Activated T-cell treated with anti-CD3 and anti-CD28 coated beads, Interleukin-2, amount 50 U/mL, for 1 hour (primary cell): Measurements from ENCODE around the gene TPRN.

ENCODE experiments used
- DNase-seq: peaks from one replicate; pipeline ENCODE4 v3.0.0-alpha.2; 2020

TPRN gene

DNA sequence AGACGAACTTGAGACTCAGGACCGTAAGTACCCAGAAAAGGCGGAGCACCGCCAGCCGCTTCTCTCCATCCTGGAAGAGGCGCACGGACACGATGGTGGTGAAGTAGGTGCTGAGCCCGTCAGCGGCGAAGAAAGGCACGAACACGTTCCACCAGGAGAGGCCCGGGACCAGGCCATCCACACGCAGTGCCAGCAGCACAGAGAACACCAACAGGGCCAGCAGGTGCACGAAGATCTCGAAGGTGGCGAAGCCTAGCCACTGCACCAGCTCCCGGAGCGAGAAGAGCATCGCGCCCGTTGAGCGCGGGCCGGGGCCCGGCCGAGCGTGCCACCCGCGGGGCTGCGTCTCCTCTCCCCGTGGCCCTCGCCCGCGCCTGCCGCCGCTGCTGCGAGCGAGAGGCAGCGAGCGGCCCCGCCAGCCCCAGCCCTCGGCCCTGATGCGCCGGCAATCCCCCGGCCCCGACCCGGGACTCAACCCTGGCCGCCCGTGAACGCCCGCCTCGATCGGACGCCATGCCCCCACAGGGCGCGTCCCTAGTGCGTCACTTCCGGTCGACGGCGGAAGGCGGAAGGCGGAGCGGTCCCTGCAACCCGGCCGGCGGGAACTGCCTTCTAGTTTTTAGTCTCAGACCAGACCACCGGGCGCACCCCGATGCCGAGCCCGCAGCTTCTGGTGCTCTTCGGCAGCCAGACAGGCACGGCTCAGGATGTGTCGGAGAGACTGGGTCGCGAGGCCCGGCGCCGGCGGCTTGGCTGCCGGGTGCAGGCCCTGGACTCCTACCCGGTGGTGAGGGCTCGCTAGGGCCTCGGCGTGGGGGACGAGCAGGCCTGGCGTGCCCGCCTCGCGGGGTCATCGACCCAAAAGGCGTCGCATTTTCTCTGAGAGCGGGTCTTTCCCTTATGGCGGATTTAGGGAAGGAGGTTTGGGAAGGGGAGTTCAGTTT, 4.9 kb upstream of the TPRN start, which contains the start of the genes NDOR1 and TMEM203:
TSS of gene NDOR1 (plus strand) at position 575 of the 944 bp plus-strand sequence. CDS start at position 653, 78 bp downstream.
TSS of gene TMEM203 (minus strand) at position 523 of the 944 bp plus-strand sequence. CDS start at position 289, 234 bp downstream.
- DNase-seq, result peak; percentile 93

DNA sequence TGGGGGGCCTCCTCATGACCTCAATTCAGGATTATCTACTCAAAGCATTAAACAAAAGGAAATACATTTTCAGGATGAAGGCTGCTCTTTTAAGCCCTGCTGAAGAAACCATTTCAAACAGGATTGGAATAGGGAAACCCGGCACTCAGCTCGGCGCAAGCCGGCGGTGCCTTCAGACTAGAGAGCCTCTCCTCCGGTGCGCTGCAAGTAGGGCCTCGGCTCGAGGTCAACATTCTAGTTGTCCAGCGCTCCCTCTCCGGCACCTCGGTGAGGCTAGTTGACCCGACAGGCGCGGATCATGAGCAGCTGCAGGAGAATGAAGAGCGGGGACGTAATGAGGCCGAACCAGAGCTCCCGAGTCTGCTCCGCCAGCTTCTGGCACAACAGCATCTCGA, 4.2 kb upstream of the TPRN start:
- DNase-seq, result no peak

DNA sequence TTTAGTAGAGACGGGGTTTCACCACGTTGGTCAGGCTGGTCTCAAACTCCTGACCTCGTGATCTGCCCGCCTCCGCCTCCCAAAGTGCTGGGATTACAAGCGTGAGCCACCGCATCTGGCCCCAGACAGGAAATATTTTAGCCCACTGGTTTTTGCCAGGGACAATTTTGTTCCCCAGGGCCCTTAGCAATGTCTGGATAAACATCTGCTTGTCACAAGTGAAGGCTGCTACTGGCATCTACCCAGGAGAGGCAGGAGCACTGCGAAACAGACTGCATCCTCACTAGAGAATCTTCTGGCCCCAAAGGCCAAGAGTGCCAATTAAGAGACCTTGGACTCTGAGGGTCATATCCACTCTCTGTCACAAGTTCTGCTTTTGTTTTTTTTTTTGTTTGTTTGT, 2.4 kb upstream of the TPRN start:
- no peak for DNase-seq

DNA sequence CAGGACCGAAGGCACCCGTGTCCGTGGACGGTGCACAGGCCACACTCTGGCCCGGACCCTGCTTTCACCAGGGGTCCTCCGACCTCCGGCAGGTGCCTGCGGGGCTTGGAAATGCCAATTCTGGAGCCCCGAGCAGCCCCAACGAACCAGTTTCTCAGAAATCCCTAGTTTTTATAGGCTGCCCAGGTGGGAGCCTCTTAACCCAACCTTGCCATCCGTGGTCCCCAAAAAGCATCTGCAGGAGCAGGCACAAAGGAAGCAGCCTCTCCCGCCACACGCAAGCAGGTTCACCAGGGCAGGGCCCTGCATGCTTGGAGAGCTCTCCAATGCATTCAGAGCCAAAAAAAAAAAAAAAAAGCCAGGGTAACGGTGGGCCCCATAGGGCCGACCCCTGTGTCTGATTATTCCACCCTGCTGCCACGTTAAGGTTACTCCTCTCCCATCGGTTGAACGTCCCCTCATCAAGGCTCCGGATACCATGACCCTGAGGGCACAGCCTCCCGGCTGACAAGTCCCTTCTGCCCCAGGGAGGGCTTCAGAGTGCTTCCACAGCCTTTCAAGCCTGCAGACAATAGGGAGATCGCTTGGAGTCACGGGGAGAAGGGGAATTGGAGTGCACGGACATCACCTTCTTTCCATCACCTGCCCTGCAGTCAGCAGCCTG, 796 bp upstream of the TPRN start:
- DNase-seq, result no peak

DNA sequence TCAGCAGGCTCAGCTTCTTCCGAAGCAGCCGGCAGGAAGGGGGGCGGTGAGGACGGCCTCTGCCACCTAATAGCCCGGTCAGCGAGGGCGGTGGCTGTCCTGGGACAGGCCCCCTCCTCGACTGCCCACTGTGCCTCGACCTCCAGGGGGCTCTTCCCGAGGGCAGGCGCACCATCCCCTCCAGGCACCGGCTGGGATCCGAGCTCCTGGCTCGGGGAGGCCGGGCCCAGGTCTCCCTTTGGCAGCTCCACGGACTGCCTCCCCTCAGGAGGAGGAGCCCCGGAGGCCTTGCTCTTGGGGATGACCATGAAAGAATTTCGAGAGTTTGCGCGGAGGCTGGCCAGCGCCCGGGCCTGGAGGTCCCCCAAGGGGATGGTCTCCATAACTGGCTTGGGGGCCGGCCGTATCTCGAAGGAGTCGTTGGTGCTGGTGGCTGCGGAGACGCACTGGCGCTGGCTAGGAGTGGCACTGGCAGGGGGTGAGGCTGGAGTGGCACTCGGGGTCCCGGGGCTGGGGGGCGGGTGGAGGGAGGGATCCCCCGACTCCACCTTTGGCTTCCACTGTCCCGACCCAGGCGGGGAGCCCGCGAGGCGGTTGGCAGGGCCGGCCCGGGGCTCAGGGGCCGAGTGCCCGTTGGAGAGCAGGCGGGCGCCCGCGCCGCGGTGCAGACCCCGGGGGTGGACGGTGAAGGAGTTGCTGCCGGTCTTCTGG, 975 bp downstream of the TPRN start:
- no peak for DNase-seq

DNA sequence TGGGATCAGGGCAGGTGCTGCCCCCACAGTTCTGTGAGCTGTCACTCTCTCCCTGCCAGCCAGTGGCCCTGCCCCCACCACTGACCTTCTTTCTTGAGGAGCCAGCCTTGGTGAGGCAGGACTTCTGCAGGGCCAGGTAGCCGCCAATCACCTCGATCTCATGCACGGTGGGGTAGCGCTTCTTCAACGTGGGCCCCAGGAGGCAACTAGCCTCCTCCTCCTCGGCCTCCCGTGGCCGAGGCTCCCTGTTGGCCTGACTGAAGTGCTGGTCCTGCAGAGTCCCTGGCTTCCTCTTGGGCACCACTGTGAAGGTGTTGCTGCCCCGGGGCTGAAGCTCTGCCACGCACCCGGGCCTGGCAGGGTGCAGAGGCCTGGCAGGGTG, 1.6 kb downstream of the TPRN start:
- no peak for DNase-seq

DNA sequence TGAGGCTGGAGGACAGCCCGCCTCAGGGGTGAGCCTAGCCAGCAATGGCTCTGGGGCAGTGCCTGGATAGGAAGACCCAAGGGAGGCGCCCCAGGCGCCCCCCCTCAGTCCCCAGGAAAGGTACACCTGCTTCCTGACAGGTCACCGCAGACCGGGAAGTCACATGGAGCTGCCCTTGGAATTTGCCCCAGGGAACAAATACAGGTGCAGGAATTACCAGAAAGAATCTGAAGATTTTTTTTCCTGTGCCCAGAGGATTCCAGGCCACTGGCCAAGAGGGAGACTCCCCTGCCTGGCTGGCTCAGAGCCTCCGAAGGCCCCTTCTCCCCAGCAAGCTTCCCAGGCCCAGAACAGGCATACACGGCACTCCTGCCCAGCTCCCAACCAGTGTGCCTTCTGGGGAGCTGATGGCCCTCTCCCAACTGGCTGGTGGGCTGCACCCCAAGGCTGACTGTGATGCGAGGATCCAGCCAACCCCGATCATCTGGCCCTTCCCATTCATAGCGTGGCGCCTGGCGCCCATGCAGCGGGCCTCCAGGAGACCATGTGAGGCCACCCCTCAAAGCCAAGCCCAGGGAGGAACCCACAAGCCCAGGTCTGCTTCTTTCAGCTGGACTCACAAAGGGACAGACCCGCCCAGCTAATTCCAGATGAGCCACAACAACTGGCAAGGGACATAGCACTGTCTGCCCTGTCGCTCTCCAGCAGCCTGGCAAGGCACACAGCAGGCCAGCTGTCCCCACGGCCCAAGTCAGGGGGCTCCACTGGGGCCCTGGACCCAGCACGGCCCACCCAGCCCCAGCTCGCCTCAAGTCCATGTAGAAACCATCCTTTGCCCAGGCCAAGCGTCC, 2.3 kb downstream of the TPRN start:
- DNase-seq, result no peak

DNA sequence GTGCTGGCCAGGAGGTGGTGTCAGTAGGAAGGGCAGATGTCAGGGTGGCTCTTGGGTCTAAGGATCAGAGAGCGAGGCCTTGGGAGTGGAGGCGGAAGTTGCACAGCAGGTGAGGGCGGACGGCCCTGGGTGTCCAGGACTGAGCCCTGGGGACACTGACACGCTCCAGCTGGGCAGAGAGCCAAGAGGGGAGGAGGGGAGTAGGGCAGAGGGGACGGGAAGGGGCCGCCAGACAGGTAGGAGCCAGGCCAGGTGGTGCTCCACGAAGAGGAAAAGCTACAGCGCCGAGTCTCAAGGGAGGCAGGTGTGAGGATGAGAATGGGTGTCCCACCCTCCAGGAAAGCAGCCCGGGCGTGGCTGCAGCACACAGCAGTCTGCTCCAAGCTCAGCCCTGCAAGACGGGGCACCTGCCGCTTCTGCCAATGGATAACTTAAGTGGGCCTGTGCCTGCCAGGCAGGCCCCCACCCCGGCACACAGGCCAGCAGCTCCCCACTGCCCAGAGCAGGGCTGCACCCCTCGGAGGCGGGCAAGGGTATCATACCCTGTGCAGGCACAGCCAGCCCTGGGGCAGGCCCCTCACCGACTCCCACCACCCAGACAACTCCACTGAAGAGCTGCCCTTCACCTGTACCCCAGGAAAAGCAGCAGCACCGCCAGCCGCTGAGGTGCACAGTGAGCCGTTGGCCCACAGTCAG, 4.9 kb downstream of the TPRN start:
- DNase-seq, result no peak

DNA sequence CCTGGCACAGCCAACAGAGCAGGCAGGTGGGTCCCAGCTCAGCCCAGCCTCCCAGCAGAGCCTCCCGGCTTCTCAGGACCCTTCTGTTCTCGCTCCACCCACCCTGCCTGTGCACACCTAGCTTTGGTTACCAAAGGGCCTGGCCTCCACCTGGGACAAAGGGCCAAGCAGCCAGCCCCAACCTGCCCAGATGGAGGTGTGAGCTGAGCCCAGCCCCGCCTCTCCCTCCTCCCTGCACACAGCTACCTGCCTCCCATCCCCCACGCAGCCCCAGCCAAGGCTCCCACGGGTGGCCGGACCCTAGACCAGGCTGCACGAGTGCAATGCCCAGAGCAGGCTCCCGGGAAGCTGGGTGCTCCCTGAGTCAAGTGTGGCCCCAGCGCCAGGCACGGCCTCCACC, 5.6 kb downstream of the TPRN start:
- DNase-seq, result no peak

DNA sequence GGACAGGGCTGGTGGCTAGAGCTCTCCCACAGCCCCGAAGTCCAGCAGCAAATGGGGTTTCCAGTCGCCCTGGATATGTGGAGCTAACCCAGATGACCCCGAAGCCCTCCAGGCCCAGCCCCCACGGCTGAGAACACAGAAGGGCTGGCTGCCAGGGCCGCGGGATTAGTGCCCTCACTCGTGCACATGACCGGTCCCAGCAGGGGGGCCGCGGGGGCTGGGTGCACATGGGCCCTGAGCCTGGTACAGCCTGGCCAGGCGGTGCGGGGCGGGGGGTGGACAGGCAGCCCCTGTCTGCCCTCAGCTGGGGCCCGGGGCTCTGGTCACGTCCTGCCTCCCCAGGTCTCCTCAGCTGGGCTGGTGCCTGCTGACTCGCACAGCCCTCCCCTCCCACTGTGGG, 6.2 kb downstream of the TPRN start:
- DNase-seq, result no peak

DNA sequence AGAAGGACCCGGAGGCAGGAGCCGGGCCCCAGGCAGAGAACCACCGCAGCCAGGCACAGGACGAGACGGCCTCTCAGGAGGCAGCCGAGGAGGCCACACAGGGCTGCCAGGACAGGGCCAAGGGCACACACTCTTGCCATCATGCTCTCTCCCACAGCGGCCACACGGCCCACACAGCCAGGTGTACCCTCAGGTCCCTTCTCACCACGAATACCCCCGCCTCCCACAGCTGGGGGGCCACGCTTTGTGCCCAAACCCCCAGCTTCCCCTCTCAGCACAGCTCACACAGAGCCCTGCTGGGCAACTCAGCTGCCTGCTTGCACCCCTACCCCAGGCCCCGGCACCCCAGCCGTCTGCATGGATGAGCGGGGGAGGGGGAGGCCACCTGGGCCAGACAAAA, 6.8 kb downstream of the TPRN start:
- no peak for DNase-seq

DNA sequence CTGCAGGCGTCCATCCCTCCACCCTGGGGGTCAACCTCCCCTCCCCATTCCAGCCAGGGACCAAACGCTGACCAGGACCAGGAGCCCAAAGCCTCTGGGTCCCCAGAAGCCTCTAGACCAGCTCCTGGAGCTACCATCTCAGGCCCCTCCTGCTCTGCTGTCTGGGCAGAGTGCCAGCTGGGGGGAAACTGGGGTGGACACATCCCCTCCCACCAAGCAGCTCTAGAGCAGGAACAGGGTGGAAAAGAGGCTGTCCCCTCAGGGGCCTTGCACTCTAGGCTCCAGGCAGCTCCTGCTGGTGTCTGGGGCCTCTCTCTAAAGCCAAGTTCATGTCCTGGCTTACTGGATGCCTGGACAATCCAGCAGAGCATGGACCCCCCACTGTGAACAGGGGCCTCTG, 7.7 kb downstream of the TPRN start:
- DNase-seq, result no peak

DNA sequence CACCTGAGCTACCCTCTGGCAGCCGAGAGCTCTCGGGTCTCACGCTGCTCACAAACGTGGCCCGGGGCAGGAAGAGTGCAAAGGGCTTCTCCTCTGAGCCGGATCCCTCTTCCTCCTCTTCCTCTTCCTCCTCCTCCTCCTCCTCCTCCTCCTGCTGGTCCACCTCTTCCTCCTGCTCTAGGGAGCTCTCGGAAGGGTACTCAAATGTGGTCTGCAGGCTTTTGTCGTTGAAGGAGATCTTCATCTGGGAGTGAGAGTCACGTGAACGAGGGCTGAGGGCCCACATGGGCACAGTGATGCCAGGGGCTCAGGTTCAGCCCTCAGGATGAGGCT, 8.1 kb downstream of the TPRN start:
- no peak for DNase-seq

DNA sequence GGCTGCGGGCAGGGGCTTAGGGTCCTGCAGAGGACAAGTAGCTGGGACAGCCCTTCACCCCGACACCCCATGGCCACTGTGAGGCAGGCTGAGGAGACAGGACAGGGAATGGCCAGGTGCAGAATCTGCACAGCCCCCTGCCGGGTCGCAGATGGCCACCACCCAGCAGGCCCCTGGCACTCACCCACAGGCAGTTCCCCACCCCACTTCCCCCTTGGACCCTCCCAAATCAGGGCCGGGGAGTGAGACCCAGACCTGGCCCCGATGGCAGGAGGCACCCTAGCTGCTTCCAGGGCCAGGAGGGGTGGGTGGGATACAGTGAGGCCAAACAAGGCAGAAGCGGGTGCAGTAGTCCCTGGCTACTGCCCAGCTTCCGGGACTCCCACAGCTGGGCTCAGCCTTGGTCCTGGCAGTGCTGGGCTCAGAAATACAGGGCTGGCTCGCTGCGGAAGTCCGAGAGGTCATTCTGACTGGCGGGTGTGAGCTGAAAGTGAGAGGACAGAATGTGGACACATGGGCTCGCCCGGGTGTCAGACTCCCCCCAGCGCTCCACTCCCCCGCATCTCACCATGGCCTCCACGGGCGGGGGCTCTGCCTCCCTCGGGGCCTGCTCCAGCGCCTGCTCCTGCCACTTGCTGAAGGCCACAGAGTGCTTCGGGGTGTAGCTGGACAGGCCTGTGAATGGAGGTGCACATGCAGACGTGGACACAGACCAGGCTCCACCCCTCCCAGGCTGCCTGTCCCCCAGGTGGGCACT, 8.7 kb downstream of the TPRN start:
- DNase-seq, result no peak

DNA sequence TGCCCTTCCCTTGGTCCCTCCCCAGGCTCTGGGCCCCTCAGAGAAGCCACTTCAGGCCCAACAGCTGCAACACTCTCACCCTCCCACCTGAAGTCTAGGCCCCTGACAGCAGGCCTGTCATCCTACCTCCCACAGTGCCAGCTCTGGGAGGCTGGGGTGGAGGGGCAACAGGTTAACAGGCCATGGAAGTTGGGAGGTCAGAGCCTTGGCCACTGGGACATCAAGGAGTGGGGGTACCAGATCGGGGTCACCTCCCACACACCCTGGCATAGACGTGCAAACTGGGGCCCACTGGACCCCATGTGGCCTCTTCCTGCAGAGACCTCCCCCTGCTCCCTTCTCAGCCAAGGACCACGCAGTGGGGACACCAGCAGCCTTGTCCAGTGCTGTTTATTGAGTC, 9.3 kb downstream of the TPRN start:
- DNase-seq, result no peak

DNA sequence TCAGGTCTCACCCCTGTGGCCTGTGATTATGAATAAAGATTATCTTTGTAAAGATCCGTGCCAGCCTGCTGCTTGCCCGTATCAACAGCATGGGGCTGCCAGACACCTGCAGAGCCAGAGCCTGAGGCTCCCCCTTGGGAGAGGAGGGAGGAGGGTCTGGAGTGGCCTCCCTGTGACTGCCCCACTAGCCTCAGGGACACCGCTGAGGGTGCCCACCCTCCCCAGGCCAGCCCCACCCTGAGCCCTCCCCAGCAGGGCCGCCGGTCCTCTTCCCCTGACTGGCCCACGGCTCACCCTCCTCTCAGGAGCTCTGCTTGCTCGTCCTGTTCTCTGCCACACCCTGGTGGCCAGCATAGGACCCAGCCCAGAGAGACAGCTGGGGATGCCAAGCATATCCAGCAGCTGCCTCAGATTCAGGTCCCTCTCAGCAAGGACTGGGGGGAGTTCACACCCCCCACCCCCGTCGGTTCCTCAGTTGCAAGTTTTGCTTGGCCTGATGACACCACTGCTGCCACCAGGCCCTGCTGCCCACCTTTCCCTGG, 10.2 kb downstream of the TPRN start:
- no peak for DNase-seq

DNA sequence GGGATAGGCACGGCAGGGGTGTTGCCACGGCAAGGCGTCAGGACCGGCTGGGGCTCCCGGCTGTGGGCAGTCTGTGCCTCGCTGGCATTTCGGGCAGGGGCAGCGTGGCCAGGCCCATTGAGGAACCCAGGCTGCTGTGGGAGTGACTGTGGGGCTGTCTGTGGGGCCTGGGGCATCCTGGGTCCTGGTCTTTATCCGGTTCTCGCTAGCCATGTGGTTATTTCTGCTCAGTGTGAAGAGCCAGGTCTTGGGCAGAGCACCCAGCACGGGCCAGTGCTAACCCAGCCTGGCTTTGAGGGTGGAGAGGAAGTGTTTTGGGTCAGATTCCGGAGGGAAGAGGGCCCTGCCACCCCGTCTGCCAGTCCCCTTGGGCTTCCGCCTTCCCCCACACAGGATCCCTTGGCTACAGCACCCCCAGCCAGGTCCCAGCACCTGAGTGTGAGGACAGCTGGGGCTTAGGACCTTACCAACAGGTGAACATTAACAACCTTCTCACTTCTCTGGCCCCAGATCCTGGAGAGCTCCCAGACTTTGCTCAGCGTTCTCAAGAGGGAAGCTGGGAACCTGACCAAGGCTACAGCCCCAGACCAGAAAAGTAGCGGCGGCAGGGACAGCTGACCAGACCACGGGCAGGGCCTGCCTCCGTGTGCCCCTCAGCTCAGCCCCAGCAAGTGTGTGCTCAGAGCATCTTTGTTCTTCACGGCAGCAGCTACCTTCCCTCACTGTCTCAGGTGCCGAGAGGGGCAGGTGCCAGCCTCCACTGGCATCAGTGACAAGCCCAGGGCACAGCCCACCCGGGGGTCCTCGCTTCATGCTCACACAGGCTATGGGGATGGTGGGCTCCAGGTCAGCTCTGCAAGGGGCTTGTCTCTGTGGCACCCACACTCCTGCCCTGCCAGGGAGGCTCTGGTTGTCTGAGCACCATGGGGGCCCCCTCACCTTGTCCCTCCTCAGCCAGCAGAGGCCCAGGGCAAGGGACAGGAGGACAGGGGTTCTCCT, 10.9 kb downstream of the TPRN start:
- DNase-seq, result no peak

DNA sequence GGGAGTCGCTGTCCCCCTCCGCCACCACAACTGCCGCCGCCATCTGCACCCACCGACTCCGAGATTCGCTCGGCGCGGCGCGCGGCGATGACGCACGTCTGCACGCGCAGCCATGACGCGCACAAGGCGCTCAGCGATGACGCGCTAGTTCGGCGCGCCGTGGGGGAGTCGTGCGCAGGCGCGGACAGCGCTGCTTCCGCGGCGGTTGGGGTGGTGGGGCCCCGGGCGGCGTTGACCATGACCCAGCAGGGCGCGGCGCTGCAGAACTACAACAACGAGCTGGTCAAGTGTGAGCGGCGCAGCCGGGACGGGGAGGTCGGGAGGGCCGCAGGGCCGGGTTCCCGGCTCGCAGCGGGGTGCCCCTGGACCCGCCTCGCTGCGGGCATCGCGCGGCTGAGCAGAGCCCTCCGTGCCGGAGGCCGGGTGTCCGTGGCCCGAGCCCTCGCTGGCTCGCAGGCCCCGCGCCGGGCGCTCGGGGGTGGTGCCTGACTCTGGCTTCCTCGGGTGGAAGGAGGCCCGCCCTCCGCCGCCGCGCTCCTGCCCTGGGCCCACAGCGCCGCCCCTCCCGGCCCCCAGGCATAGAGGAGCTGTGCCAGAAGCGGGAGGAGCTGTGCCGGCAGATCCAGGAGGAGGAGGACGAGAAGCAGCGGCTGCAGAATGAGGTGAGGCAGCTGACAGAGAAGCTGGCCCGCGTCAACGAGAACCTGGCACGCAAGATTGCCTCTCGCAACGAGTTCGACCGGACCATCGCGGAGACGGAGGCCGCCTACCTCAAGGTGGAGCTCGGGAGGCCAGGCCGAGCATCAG, 11.8 kb downstream of the TPRN start, which contains the start of the genes ANAPC2 and SSNA1:
TSS of gene ANAPC2 (minus strand) at position 71 of the 807 bp plus-strand sequence. CDS start at position 43, 28 bp downstream.
TSS of gene SSNA1 (plus strand) at position 187 of the 807 bp plus-strand sequence. CDS start at position 238, 51 bp downstream.
- peak; percentile 97 for DNase-seq
